Dermis blood vessel endothelial cell (primary cell): Measurements from ENCODE around the gene SERPINA4. TPM values are rescaled to one million over a fixed set of nuclear protein-coding genes. Genes with fewer than 3 reads are reported as not detected.

ENCODE experiments used
- DNase-seq: peaks from one replicate; pipeline ENCODE4 v3.0.0; 2010
- total RNA-seq: library from RNA; depleted of rRNA; stranded (reverse); fragments of >200 nt; gene quantifications from 2 replicates; pipeline ENCODE4 v1.2.3, GENCODE V29; 2014

The SERPINA4 gene
- total RNA-seq, 1 donor from 2014 or later: not detected

DNA sequence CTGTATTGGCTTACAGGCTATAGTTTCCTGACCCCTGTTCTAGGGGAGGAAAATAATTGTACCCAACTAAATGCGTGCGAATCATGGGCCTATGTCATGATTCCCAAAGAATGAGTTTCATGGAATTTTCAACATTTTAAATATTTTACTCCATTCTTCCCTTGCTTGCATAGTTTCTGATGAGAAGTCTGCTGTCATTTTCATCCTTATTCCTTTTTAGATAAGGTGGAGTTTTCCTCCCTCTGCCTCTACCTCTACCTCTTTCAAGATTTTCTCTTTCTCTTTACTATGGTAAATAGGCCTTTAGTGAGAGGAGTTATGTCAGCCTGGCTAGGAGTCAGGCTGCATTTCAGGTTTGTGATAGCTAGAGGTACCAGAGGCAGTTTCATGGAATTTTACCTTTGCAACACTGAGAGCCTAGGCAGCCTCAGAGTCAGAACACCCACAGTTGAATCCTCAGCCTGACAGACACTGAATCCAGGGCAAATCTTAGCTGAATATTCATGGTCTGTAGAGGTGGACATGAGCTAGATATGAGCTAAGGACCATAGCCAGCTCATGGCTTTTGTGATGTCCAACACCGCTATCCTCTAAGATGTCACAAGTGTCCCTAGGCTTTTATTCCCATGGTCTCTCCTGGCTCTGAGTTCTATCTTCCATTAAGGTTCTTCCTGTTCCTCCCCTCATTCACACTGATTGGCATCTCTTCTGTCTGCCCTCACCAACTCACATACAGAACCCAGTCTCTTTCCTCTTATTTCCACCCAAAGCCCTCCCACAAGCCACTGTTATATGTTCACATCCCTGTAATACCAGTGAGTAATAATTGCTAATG is 57.0 kb downstream of the SERPINA4 start:
- DNase-seq: no peak

DNA sequence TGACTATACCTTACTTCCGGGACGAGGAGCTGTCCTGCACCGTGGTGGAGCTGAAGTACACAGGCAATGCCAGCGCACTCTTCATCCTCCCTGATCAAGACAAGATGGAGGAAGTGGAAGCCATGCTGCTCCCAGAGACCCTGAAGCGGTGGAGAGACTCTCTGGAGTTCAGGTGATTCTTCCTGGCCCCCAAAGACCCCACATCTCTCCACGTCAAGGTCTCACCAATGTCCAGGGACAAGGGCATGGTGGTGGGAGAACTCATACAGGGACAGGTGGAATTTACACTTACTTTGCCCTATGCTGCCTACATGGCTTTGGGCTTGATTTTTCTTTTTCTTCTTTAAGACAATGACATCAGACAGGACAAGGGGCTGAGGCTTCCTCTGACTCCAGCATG is 58.1 kb downstream of the SERPINA4 start:
- DNase-seq: no peak

Other genes starting within 250 kb of the SERPINA4 start
- not detected in 2 replicates for gene SERPINA6, start 238.1 kb upstream of the SERPINA4 start, total RNA-seq
- gene SERPINA2, start 194.7 kb upstream of the SERPINA4 start, total RNA-seq: not detected in 2 replicates
- gene SERPINA1, start 172.8 kb upstream of the SERPINA4 start, total RNA-seq: 0.23 and 0.51 TPM in 2 replicates
- not detected in 2 replicates for gene SERPINA11, start 108.6 kb upstream of the SERPINA4 start, total RNA-seq
- gene SERPINA9, start 85.2 kb upstream of the SERPINA4 start, total RNA-seq: not detected in 2 replicates
- gene SERPINA12, start 52.0 kb upstream of the SERPINA4 start, total RNA-seq: not detected in 2 replicates
- 0.17 and 0.33 TPM in 2 replicates for gene SERPINA5, start 20.0 kb downstream of the SERPINA4 start, total RNA-seq
- 0.05 and 0.17 TPM in 2 replicates for gene SERPINA3, start 50.9 kb downstream of the SERPINA4 start, total RNA-seq
- not detected in 2 replicates for gene GSC, start 208.7 kb downstream of the SERPINA4 start, total RNA-seq